GM10266 (cell line): Measurements from ENCODE around the gene ASB18.

Experiments
- DNase-seq: peaks from one replicate; pipeline ENCODE4 v3.0.0; 2012; ENCODE audit errors: extremely low spot score
- CTCF ChIP-seq: IDR thresholded peaks from 2 replicates; pipeline ENCODE4 v1.5.1; 2012; ENCODE audit warnings: mild to moderate bottlenecking, low read depth; ENCODE audit not compliant: control insufficient read depth, insufficient read depth; ENCODE audit errors: missing control alignments

ASB18 gene

GRCh38 chr2:236242057-236242495 is 22.1 kb downstream of the ASB18 start:
- TF ChIP-seq CTCF: no peak

GRCh38 chr2:236241181-236242056 is 22.8 kb downstream of the ASB18 start:
- TF ChIP-seq CTCF: no peak
- DNase-seq: no peak

More at GRCh38 chr2:236242057-236242495, 22.1 kb downstream of the ASB18 start:
- no peak for DNase-seq

- no peak for TF ChIP-seq CTCF
- no peak for DNase-seq
These were observed 23.8 kb downstream of the ASB18 start for GRCh38 chr2:236240228-236240990.

- TF ChIP-seq CTCF: no peak
- no peak for DNase-seq
These were observed 24.7 kb downstream of the ASB18 start for GRCh38 chr2:236239276-236240065.

GRCh38 chr2:236238751-236239150 is 25.5 kb downstream of the ASB18 start:
- no peak for DNase-seq
- TF ChIP-seq CTCF: no peak

GRCh38 chr2:236237468-236238190 is 26.6 kb downstream of the ASB18 start:
- no peak for TF ChIP-seq CTCF
- DNase-seq: no peak
